Activated CD8-positive, alpha-beta memory T cell treated with anti-CD3 and anti-CD28 coated beads for 4 hours (primary cell): ENCODE measurements around the gene LMX1A.

Source experiments
- DNase-seq, 2 donors: peaks; one replicate each; pipeline ENCODE4 v3.0.0-alpha.2; 2020; ENCODE audit warnings: low read depth in 2 of 2

Gene LMX1A

GRCh38 chr1:165355977-165356811, at the start of gene LMX1A:
Gene LMX1A (minus strand): TSS chr1:165356715. CDS start chr1:165355559, 1,156 bp downstream.
- DNase-seq, result no peak

- no peak for DNase-seq
Measured at GRCh38 chr1:165403835-165404482, 47.4 kb upstream of the LMX1A start.

GRCh38 chr1:165402517-165403111, 46.1 kb upstream of the LMX1A start:
- DNase-seq, result no peak

- no peak for DNase-seq
Measured at GRCh38 chr1:165397944-165398343, 41.4 kb upstream of the LMX1A start.

- DNase-seq, result no peak
Measured at GRCh38 chr1:165395901-165396300, 39.4 kb upstream of the LMX1A start.

GRCh38 chr1:165395478-165395877, 39.0 kb upstream of the LMX1A start:
- DNase-seq, result no peak

GRCh38 chr1:165392634-165393571, 36.4 kb upstream of the LMX1A start:
- DNase-seq, result peak; percentile 74 to 78

- DNase-seq, result no peak
Measured at GRCh38 chr1:165389609-165390008, 33.1 kb upstream of the LMX1A start.

GRCh38 chr1:165387961-165388360, 31.4 kb upstream of the LMX1A start:
- no peak for DNase-seq

- no peak for DNase-seq
Measured at GRCh38 chr1:165387505-165387904, 31.0 kb upstream of the LMX1A start.

GRCh38 chr1:165383599-165384405, 27.3 kb upstream of the LMX1A start:
- no peak for DNase-seq

- DNase-seq, result no peak
Measured at GRCh38 chr1:165383067-165383466, 26.6 kb upstream of the LMX1A start.

GRCh38 chr1:165381745-165382505, 25.4 kb upstream of the LMX1A start:
- no peak for DNase-seq

GRCh38 chr1:165376811-165377311, 20.3 kb upstream of the LMX1A start:
- no peak for DNase-seq

- no peak for DNase-seq
Measured at GRCh38 chr1:165376041-165376810, 19.7 kb upstream of the LMX1A start.

- DNase-seq, result no peak
Measured at GRCh38 chr1:165375623-165376022, 19.1 kb upstream of the LMX1A start.

GRCh38 chr1:165371588-165372225, 15.2 kb upstream of the LMX1A start:
- no peak for DNase-seq

- DNase-seq, result peak in 1 of 2 donors; percentile 18
Measured at GRCh38 chr1:165369255-165369848, 12.8 kb upstream of the LMX1A start.
